DND-41 (cell line): ENCODE measurements around the gene MSX2.

ENCODE experiments used
- ATAC-seq: fragments of 200-7000 bp; cut with Tn5 transposase; 3 replicates; pipeline ENCODE4 v1.9.1; 2021; ENCODE audit warnings: low read depth; ENCODE audit not compliant: insufficient read depth
- DNase-seq: peaks from one replicate; pipeline ENCODE4 v3.0.0-alpha.2; 2020
- H2AFZ ChIP-seq: 2 replicates; pipeline ENCODE4 v1.6.0; 2012; ENCODE audit warnings: low read depth, low read length
- H3K27ac ChIP-seq: 2 replicates; pipeline ENCODE4 v1.5.1; 2012; ENCODE audit warnings: low read length, inconsistent platforms
- H3K27me3 ChIP-seq: fragments of 200-600 bp; sonication (generic); 2 replicates; pipeline ENCODE4 v1.6.0; 2012; ENCODE audit warnings: low read length, mild to moderate bottlenecking, inconsistent platforms; ENCODE audit not compliant: insufficient read depth, poor library complexity
- H3K36me3 ChIP-seq: 2 replicates; pipeline ENCODE4 v1.5.1; 2012; ENCODE audit warnings: low read length, inconsistent platforms; ENCODE audit not compliant: insufficient read depth
- H3K4me1 ChIP-seq: 2 replicates; pipeline ENCODE4 v1.5.1; 2012; ENCODE audit warnings: mild to moderate bottlenecking, low read length; ENCODE audit not compliant: insufficient read depth
- H3K4me2 ChIP-seq: 2 replicates; pipeline ENCODE4 v1.6.0; 2012; ENCODE audit warnings: mild to moderate bottlenecking, moderate library complexity, low read length, inconsistent platforms; ENCODE audit not compliant: insufficient read depth
- H3K4me3 ChIP-seq, 2 experiments: fragments of 200-600 bp in 1 of 2; shearing (Covaris generic) in 1 of 2; 2 replicates each; pipeline ENCODE4 v1.5.1; 2012 to 2016; ENCODE audit warnings: inconsistent platforms in 2 of 2, low read length in 2 of 2, mild to moderate bottlenecking in 2 of 2, low read depth in 1 of 2, moderate library complexity in 1 of 2
- H3K79me2 ChIP-seq: 2 replicates; pipeline ENCODE4 v1.6.0; 2012; ENCODE audit warnings: low read length, inconsistent platforms; ENCODE audit not compliant: insufficient read depth
- H3K9ac ChIP-seq: 2 replicates; pipeline ENCODE4 v1.6.0; 2012; ENCODE audit warnings: low read depth, mild to moderate bottlenecking, inconsistent platforms, low read length, moderate library complexity
- H3K9me3 ChIP-seq: 2 replicates; pipeline ENCODE4 v1.5.1; 2012; ENCODE audit warnings: low read length, moderate library complexity, mild to moderate bottlenecking, inconsistent platforms; ENCODE audit not compliant: insufficient read depth, severe bottlenecking
- H4K20me1 ChIP-seq: 2 replicates; pipeline ENCODE4 v1.6.0; 2012; ENCODE audit warnings: low read length; ENCODE audit not compliant: insufficient read depth
- EZH2 ChIP-seq: IDR thresholded peaks from 3 replicates; pipeline ENCODE4 v1.6.1; 2012; ENCODE audit warnings: borderline replicate concordance, low read depth, mild to moderate bottlenecking, moderate library complexity, low read length, inconsistent platforms; ENCODE audit not compliant: severe bottlenecking
- TF ChIP-seq, protein P1 (sequence below): IDR thresholded peaks from 2 replicates; pipeline ENCODE4 v1.5.1; 2012; ENCODE audit warnings: borderline replicate concordance, low read length, moderate library complexity, mild to moderate bottlenecking; ENCODE audit not compliant: poor library complexity, severe bottlenecking; ENCODE audit errors: extremely low read depth

MSX2 gene

DNA sequence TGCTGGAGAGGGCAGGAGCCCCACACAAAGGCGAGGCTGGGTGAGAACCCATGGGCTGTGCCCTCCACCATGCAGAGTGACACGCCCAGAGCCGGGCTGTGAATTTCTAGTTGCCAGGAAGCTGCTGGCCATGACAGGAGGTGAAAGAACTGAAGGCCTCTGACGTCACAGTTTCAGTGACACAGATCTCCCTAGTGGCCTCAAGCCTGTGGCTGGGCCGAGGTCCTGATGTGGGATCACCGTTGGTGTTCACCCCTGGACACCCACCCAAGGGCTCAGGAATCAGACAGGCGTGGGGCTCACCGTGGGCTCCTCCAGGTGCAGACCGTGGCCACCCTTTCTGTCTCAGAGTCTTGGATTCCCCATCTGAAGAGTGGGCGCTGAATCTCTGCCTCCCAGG is 39.9 kb downstream of the MSX2 start:
- no peaks in the 10 kb centered on the region for H4K20me1 ChIP-seq
- ATAC-seq (no peak), DNase-seq (no peak)
- H2AFZ ChIP-seq, result no peak overlapping the region
- no peaks in the 10 kb centered on the region for H3K4me1 ChIP-seq
- no peaks in the 10 kb centered on the region for H3K9me3 ChIP-seq
- no peak overlapping the region for H3K4me3 ChIP-seq
- no peak overlapping the region for H3K27ac ChIP-seq
- no peak for TF ChIP-seq EZH2
- TF ChIP-seq, protein P1, sequence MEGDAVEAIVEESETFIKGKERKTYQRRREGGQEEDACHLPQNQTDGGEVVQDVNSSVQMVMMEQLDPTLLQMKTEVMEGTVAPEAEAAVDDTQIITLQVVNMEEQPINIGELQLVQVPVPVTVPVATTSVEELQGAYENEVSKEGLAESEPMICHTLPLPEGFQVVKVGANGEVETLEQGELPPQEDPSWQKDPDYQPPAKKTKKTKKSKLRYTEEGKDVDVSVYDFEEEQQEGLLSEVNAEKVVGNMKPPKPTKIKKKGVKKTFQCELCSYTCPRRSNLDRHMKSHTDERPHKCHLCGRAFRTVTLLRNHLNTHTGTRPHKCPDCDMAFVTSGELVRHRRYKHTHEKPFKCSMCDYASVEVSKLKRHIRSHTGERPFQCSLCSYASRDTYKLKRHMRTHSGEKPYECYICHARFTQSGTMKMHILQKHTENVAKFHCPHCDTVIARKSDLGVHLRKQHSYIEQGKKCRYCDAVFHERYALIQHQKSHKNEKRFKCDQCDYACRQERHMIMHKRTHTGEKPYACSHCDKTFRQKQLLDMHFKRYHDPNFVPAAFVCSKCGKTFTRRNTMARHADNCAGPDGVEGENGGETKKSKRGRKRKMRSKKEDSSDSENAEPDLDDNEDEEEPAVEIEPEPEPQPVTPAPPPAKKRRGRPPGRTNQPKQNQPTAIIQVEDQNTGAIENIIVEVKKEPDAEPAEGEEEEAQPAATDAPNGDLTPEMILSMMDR, result no peak
- H3K79me2 ChIP-seq, result no peaks in the 10 kb centered on the region
- no peaks in the 10 kb centered on the region for H3K36me3 ChIP-seq
- H3K4me2 ChIP-seq, result no peak overlapping the region
- H3K27me3 ChIP-seq, result no peaks in the 10 kb centered on the region
- no peak overlapping the region for H3K9ac ChIP-seq

- Histone ChIP-seq H3K36me3 (no peaks in the 10 kb centered on the region), H3K9me3 (no peaks in the 10 kb centered on the region), H3K27me3 (no peaks in the 10 kb centered on the region), H2AFZ (no peak overlapping the region), H3K9ac (no peak overlapping the region), H3K27ac (no peak overlapping the region), H3K4me1 (no peaks in the 10 kb centered on the region), H3K4me2 (no peak overlapping the region), H3K4me3 (no peak overlapping the region), H3K79me2 (no peaks in the 10 kb centered on the region), H4K20me1 (no peaks in the 10 kb centered on the region)
- ATAC-seq (no peak), DNase-seq (no peak)
- TF ChIP-seq, protein P1, result no peak
- no peak for TF ChIP-seq EZH2
Measured at GRCh38 chr5:174765540-174765939, 41.2 kb downstream of the MSX2 start.

DNA sequence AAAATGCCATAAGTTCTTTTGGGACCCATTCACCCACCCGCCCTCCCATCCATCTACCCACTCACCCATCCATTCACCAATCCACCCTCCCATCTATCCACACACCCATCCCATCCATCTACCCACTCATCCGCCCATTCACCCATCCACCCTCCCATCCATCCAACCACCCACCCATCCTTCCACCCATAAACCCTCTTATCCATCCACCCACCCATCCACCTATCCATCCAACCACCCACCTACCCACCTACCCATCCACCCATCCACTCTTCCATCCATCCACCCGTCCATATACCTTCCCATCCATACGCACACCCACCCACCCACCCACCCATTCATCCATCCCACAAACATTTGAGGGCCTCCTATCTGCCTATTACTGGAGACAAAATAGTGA is 43.3 kb downstream of the MSX2 start:
- H4K20me1 ChIP-seq, result no peaks in the 10 kb centered on the region
- no peaks in the 10 kb centered on the region for H3K27me3 ChIP-seq
- H3K4me3 ChIP-seq, result no peak overlapping the region
- no peak overlapping the region for H3K27ac ChIP-seq
- no peaks in the 10 kb centered on the region for H3K79me2 ChIP-seq
- TF ChIP-seq, protein P1, result no peak
- no peak for TF ChIP-seq EZH2
- no peak overlapping the region for H2AFZ ChIP-seq
- DNase-seq (no peak), ATAC-seq (no peak)
- no peaks in the 10 kb centered on the region for H3K36me3 ChIP-seq
- no peaks in the 10 kb centered on the region for H3K4me1 ChIP-seq
- no peaks in the 10 kb centered on the region for H3K9me3 ChIP-seq
- H3K9ac ChIP-seq, result no peak overlapping the region
- H3K4me2 ChIP-seq, result no peak overlapping the region

DNA sequence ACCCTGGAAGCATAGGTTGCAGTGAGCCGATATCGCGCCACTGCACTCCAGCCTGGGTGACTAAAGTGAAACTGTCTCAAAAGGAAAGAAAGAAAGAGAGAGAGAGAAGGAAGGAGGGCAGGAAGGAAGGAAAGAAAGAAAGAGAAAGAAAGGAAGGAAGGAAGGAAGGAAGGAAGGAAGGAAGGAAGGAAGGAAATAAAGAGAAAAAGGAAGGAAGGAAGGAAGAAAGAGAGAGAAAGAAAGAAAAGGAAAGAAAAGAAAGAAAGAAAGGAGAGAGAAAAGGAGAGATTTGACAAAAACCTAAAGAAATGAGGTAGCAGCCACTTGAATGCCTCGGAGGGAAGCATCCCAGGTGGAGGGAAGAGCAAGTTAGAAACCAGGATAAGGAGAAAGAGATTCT is 44.6 kb downstream of the MSX2 start:
- TF ChIP-seq, protein P1, result no peak
- no peak for TF ChIP-seq EZH2
- no peaks in the 10 kb centered on the region for H3K36me3 ChIP-seq
- no peak overlapping the region for H2AFZ ChIP-seq
- no peaks in the 10 kb centered on the region for H3K9me3 ChIP-seq
- DNase-seq (no peak), ATAC-seq (no peak)
- H3K4me3 ChIP-seq, result no peak overlapping the region
- no peak overlapping the region for H3K4me2 ChIP-seq
- no peaks in the 10 kb centered on the region for H4K20me1 ChIP-seq
- H3K9ac ChIP-seq, result no peak overlapping the region
- no peaks in the 10 kb centered on the region for H3K4me1 ChIP-seq
- H3K27me3 ChIP-seq, result no peaks in the 10 kb centered on the region
- no peak overlapping the region for H3K27ac ChIP-seq
- no peaks in the 10 kb centered on the region for H3K79me2 ChIP-seq
